K562 (cell line): ENCODE measurements around the gene TIGD7. TPM values are rescaled to one million over a fixed set of nuclear protein-coding genes. Genes with fewer than 3 reads are reported as not detected.

Source experiments
- CBFA2T3 ChIP-seq: fragments of 450-650 bp; IDR thresholded peaks from 2 replicates; pipeline ENCODE4 v1.6.1; 2017
- ERF ChIP-seq: fragments of 450-650 bp; formaldehyde crosslinking; IDR thresholded peaks from 2 replicates; pipeline ENCODE4 v1.4.0; 2020; ENCODE audit warnings: mild to moderate bottlenecking, mixed read lengths
- ETS1 ChIP-seq: conservative IDR thresholded peaks from 2 replicates; pipeline ENCODE4 v1.6.1; 2011; ENCODE audit warnings: low read depth, mild to moderate bottlenecking, low read length; ENCODE audit not compliant: control insufficient read depth
- FOXJ3 ChIP-seq: sonication (generic); formaldehyde crosslinking; IDR thresholded peaks from 2 replicates; pipeline ENCODE4 v1.4.0; 2020; ENCODE audit warnings: mild to moderate bottlenecking, missing genetic modification reagents
- FOXM1 ChIP-seq, 2 experiments: fragments of 450-650 bp in 1 of 2; sonication (generic) in 1 of 2; formaldehyde crosslinking in 1 of 2; IDR thresholded peaks; 2 replicates each; pipeline versions ENCODE4 v1.6.1 to v1.9.0; 2017 to 2022; ENCODE audit warnings: low read depth in 2 of 2, mild to moderate bottlenecking in 2 of 2, missing genetic modification reagents in 1 of 2, moderate library complexity in 1 of 2
- MEF2D ChIP-seq: conservative IDR thresholded peaks from 2 replicates; pipeline ENCODE4 v1.6.1; 2016; ENCODE audit warnings: low read depth, missing genetic modification characterization, missing compliant biosample characterization
- PRPF4 ChIP-seq: fragments of 200-400 bp; formaldehyde crosslinking; IDR thresholded peaks from one replicate; pipeline ENCODE4 v1.6.1; 2017; ENCODE audit warnings: low read length, low read depth, mild to moderate bottlenecking; ENCODE audit not compliant: insufficient read depth, poor library complexity, severe bottlenecking
- RBBP5 ChIP-seq: fragments of 200-600 bp; sonication (generic); IDR thresholded peaks from 2 replicates; pipeline ENCODE4 v1.6.1; 2012; ENCODE audit warnings: borderline replicate concordance, mild to moderate bottlenecking, low read length, control low read depth, inconsistent platforms; ENCODE audit not compliant: insufficient read depth, poor library complexity, severe bottlenecking
- SNIP1 ChIP-seq: fragments of 450-650 bp; IDR thresholded peaks from 2 replicates; pipeline ENCODE4 v1.7.1; 2017; ENCODE audit warnings: low read depth, mild to moderate bottlenecking
- SPI1 ChIP-seq: IDR thresholded peaks from 2 replicates; pipeline ENCODE4 v1.6.1; 2011; ENCODE audit warnings: low read depth, low read length, control low read depth, borderline replicate concordance
- WHSC1 ChIP-seq: IDR thresholded peaks from one replicate; pipeline ENCODE4 v1.6.1; 2012; ENCODE audit warnings: low read length, control low read depth, inconsistent platforms
- XRCC3 ChIP-seq: fragments of 450-650 bp; IDR thresholded peaks from 2 replicates; pipeline ENCODE4 v1.6.1; 2017; ENCODE audit warnings: mild to moderate bottlenecking, moderate library complexity
- ZNF134 ChIP-seq: fragments of 250-450 bp; sonication (Bioruptor Pico); conservative IDR thresholded peaks from 2 replicates; pipeline ENCODE4 v1.4.0; 2020
- ZNF512 ChIP-seq: IDR thresholded peaks from 2 replicates; pipeline ENCODE4 v1.6.1; 2016; ENCODE audit warnings: missing genetic modification characterization, missing compliant biosample characterization
- ZNF583 ChIP-seq: fragments of 250-450 bp; sonication (Bioruptor Pico); IDR thresholded peaks from 2 replicates; pipeline ENCODE4 v1.4.0; 2020
- polyA plus RNA-seq, 8 experiments: library from polyadenylated mRNA; depleted of rRNA in 4 of 8; stranded (reverse) in 5 of 8; unstranded in 3 of 8; fragments of >200 nt; fragmentation: Nextera tagmentation in 2 of 8; fragmentation: Illumina TruSeq in 1 of 8; extraction: Ambion mirVana in 2 of 8; extraction: Trizol in 1 of 8; gene quantifications; 2 replicates each; pipeline versions ENCODE4 v1.2.1 to v1.2.3, GENCODE V29; 2011 to 2014; ENCODE audit warnings: inconsistent platforms in 1 of 8, missing spikeins in 1 of 8
- total RNA-seq, 7 experiments: library from RNA; depleted of rRNA in 6 of 7; stranded (reverse); fragments of >200 nt in 6 of 7; fragmentation: Illumina TruSeq in 2 of 7; extraction: Trizol in 2 of 7; gene quantifications; 2 replicates each; pipeline versions ENCODE4 v1.2.1 to v1.2.3, GENCODE V29; 2011 to 2021; ENCODE audit warnings: low replicate concordance in 1 of 7
- TF ChIP-seq, protein P1 (sequence below): fragments of 250-450 bp; sonication (Bioruptor Pico); IDR thresholded peaks from 2 replicates; pipeline ENCODE4 v1.4.0; 2020; ENCODE audit warnings: mild to moderate bottlenecking
- TF ChIP-seq, protein P2 (sequence below): sonication (generic); formaldehyde crosslinking; IDR thresholded peaks from 2 replicates; pipeline ENCODE4 v1.8.1; 2023; ENCODE audit warnings: mild to moderate bottlenecking, missing genetic modification reagents, moderate library complexity
- TF ChIP-seq, protein P3 (sequence below): fragments of 250-450 bp; sonication (Bioruptor Pico); IDR thresholded peaks from 2 replicates; pipeline ENCODE4 v1.9.0; 2021; ENCODE audit warnings: mild to moderate bottlenecking, inconsistent platforms

The TIGD7 gene
- total and polyA plus RNA-seq, 9 of the 15 experiments (the other 6 are each of a cell fraction or from before 2014, with no cell fraction given): 0.84 to 10.7 (median 6.7) TPM

DNA sequence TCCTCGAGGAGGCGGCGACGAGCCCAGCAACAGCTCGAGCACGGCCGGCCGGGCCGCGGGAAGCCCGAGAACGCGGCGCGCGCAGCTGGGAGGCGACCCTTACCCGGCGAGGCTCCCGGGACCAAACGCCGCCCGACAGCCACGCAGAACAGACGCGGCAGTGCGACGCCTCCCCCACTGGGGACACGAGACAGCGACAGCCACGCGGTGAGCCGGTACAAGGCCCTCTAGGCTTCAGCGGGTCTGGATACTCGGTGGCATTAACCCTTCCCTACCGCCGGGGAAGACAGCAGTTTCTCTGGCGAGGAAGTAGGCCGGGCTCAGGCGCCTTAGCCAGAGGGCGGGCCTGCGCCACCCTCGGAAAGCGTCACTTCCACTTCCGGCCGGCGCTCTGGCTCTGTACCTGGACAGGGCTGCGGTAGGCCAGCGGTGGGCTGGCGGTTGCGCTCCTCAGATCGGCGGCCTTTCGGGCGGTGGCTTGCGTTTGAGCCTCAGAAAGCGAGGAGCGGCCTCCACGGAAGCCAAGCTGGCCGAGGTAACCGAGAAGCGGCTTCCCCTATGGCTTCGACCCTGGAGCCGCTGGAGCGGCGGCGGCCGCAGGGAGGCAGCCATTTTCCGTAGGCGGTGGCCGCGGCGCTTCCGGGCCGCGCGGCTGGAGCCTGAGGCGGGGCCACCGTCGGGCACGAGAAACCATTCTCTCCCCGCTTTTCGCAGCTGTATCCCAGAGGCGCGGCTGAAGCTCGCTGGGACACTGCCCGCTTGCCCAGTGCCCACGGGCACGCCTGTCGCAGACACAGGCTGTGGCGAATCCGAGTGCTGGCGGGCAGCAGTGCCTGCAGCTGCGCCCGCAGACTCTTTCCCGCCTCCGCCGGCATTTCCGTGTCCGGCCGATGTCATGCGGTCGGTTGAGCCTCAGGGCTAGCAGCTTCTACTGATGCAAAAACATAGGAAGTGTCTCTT, at the start of gene TIGD7, which contains the start of gene ZNF75A (continued):
- TF ChIP-seq, protein P1, sequence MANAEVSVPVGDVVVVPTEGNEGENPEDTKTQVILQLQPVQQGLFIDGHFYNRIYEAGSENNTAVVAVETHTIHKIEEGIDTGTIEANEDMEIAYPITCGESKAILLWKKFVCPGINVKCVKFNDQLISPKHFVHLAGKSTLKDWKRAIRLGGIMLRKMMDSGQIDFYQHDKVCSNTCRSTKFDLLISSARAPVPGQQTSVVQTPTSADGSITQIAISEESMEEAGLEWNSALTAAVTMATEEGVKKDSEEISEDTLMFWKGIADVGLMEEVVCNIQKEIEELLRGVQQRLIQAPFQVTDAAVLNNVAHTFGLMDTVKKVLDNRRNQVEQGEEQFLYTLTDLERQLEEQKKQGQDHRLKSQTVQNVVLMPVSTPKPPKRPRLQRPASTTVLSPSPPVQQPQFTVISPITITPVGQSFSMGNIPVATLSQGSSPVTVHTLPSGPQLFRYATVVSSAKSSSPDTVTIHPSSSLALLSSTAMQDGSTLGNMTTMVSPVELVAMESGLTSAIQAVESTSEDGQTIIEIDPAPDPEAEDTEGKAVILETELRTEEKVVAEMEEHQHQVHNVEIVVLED (CRISPR knock-in tag): peak; percentile 40; the same call in 1 of the 2 replicates
- TF ChIP-seq WHSC1: no peak
- no peak for TF ChIP-seq ZNF512 (tag)
- 0 out of 2 replicates have a peak, but pooled peaks have one; percentile 37 for TF ChIP-seq ETS1
- no peak for TF ChIP-seq ZNF134 (CRISPR knock-in tag)
- peak; percentile 26; the same call in 1 of the 2 replicates for TF ChIP-seq SPI1
- no peak for TF ChIP-seq SNIP1
- TF ChIP-seq ERF (CRISPR knock-in tag): peak; percentile 52
- TF ChIP-seq PRPF4: no peak
- TF ChIP-seq CBFA2T3: no peak
- TF ChIP-seq RBBP5: no peak
- peak; percentile 61; the same call in 1 of the 2 replicates for TF ChIP-seq ZNF583 (CRISPR knock-in tag)
- TF ChIP-seq, protein P2, sequence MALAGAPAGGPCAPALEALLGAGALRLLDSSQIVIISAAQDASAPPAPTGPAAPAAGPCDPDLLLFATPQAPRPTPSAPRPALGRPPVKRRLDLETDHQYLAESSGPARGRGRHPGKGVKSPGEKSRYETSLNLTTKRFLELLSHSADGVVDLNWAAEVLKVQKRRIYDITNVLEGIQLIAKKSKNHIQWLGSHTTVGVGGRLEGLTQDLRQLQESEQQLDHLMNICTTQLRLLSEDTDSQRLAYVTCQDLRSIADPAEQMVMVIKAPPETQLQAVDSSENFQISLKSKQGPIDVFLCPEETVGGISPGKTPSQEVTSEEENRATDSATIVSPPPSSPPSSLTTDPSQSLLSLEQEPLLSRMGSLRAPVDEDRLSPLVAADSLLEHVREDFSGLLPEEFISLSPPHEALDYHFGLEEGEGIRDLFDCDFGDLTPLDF: peak; percentile 64; the same call in 1 of the 2 replicates
- no peak for TF ChIP-seq FOXM1 (IDR thresholded peaks at IDR 0.05; ENCODE audit: low read depth)
- TF ChIP-seq FOXM1 (CRISPR knock-in tag; IDR thresholded peaks at IDR 0.05; ENCODE audit: low read depth): peak; percentile 96
- TF ChIP-seq FOXJ3 (CRISPR knock-in tag): no peak
- 0 out of 2 replicates have a peak, but pooled peaks have one; percentile 23 for TF ChIP-seq MEF2D (tag)
- TF ChIP-seq XRCC3: no peak
- TF ChIP-seq, protein P3, sequence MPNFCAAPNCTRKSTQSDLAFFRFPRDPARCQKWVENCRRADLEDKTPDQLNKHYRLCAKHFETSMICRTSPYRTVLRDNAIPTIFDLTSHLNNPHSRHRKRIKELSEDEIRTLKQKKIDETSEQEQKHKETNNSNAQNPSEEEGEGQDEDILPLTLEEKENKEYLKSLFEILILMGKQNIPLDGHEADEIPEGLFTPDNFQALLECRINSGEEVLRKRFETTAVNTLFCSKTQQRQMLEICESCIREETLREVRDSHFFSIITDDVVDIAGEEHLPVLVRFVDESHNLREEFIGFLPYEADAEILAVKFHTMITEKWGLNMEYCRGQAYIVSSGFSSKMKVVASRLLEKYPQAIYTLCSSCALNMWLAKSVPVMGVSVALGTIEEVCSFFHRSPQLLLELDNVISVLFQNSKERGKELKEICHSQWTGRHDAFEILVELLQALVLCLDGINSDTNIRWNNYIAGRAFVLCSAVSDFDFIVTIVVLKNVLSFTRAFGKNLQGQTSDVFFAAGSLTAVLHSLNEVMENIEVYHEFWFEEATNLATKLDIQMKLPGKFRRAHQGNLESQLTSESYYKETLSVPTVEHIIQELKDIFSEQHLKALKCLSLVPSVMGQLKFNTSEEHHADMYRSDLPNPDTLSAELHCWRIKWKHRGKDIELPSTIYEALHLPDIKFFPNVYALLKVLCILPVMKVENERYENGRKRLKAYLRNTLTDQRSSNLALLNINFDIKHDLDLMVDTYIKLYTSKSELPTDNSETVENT: peak; percentile 51; the same call in 1 of the 2 replicates
